Nephron progenitor cell (in vitro differentiated cells): ENCODE results near the gene SREBF1.

Source experiments
- DNase-seq: peaks from one replicate; pipeline ENCODE4 v3.0.0; 2021
- H3K27ac Mint-ChIP-seq: 2 replicates; pipeline ENCODE4 v1.8.0; 2021; ENCODE audit warnings: mild to moderate bottlenecking, moderate library complexity, mixed read lengths
- H3K27me3 Mint-ChIP-seq: 2 replicates; pipeline ENCODE4 v1.8.0; 2021; ENCODE audit warnings: mild to moderate bottlenecking, low read depth, mixed read lengths; ENCODE audit not compliant: poor library complexity
- H3K36me3 Mint-ChIP-seq: 2 replicates; pipeline ENCODE4 v1.8.0; 2021; ENCODE audit warnings: low read depth, mixed read lengths
- H3K4me1 Mint-ChIP-seq: 2 replicates; pipeline ENCODE4 v1.8.0; 2021; ENCODE audit warnings: mixed read lengths
- H3K4me3 Mint-ChIP-seq: 2 replicates; pipeline ENCODE4 v1.8.0; 2021; ENCODE audit warnings: mild to moderate bottlenecking, moderate library complexity, mixed read lengths
- H3K9me3 Mint-ChIP-seq: 2 replicates; pipeline ENCODE4 v1.8.0; 2021; ENCODE audit warnings: mild to moderate bottlenecking, moderate library complexity, mixed read lengths
- CTCF ChIP-seq: fragments of 200-600 bp; sonication (generic); IDR thresholded peaks from 2 replicates; pipeline ENCODE4 v1.5.0; 2021; ENCODE audit warnings: antibody characterized with exemption

Gene SREBF1

DNA sequence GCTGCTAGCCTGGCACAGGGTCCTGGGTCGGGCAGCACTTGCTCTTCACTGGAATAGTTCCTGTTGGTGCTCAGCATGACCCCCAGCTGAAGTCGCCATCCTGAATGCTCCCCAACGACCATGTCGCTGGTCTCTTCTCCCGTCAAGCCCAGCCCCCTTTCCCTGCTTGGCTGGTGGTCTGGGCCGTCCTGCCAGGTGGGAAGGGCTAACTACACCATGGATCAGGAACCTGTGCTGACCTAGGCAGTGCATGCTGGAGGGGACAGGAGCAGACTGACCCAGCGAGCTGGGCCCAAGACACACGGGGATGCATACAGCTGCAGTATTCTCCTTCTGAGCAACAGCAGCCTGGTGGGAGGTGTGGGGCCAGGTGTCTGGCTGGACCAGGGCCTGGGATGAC, 9.2 kb upstream of the SREBF1 start:
- Mint-ChIP-seq H3K36me3 (no peaks in the 10 kb centered on the region), H3K9me3 (no peaks in the 10 kb centered on the region), H3K27ac (no peak overlapping the region), H3K4me1 (peaks cover 54% of the 10 kb centered on the region), H3K27me3 (peaks cover 6% of the 10 kb centered on the region), H3K4me3 (no peak overlapping the region)
- no peak for TF ChIP-seq CTCF
- DNase-seq = no peak

- Mint-ChIP-seq H3K36me3 (no peaks in the 10 kb centered on the region), H3K4me3 (no peak overlapping the region), H3K27me3 (peaks cover 4% of the 10 kb centered on the region), H3K27ac (no peak overlapping the region), H3K9me3 (no peaks in the 10 kb centered on the region), H3K4me1 (peaks cover 50% of the 10 kb centered on the region)
- no peak for TF ChIP-seq CTCF
- no peak for DNase-seq
Observed at GRCh38 chr17:17845046-17845775, 8.4 kb upstream of the SREBF1 start.

- H3K9me3 Mint-ChIP-seq = no peaks in the 10 kb centered on the region
- H3K27ac Mint-ChIP-seq = no peak overlapping the region
- H3K4me3 Mint-ChIP-seq = no peak overlapping the region
- no peaks in the 10 kb centered on the region for H3K36me3 Mint-ChIP-seq
- H3K27me3 Mint-ChIP-seq = peaks cover 4% of the 10 kb centered on the region
- H3K4me1 Mint-ChIP-seq = peaks cover 46% of the 10 kb centered on the region
- no peak for TF ChIP-seq CTCF
- no peak for DNase-seq
Observed at GRCh38 chr17:17844500-17844899, 7.7 kb upstream of the SREBF1 start.

- TF ChIP-seq CTCF = no peak
- H3K4me3 Mint-ChIP-seq = no peak overlapping the region
- H3K9me3 Mint-ChIP-seq = no peaks in the 10 kb centered on the region
- no peak overlapping the region for H3K27ac Mint-ChIP-seq
- H3K4me1 Mint-ChIP-seq = peaks cover 46% of the 10 kb centered on the region
- no peak for DNase-seq
- no peaks in the 10 kb centered on the region for H3K36me3 Mint-ChIP-seq
- peaks cover 4% of the 10 kb centered on the region for H3K27me3 Mint-ChIP-seq
Observed at GRCh38 chr17:17844079-17844478, 7.3 kb upstream of the SREBF1 start.

- no peak overlapping the region for H3K4me3 Mint-ChIP-seq
- H3K4me1 Mint-ChIP-seq = peaks cover 46% of the 10 kb centered on the region
- H3K9me3 Mint-ChIP-seq = no peaks in the 10 kb centered on the region
- TF ChIP-seq CTCF = no peak
- H3K27me3 Mint-ChIP-seq = peaks cover 4% of the 10 kb centered on the region
- H3K27ac Mint-ChIP-seq = no peak overlapping the region
- H3K36me3 Mint-ChIP-seq = no peaks in the 10 kb centered on the region
- no peak for DNase-seq
Observed at GRCh38 chr17:17843096-17843495, 6.3 kb upstream of the SREBF1 start.
